GM23248 (cell line): ENCODE measurements around the gene FBXO24. TPM values are rescaled to one million over a fixed set of nuclear protein-coding genes. Genes with fewer than 3 reads are reported as not detected.

Source experiments
- DNase-seq: peaks from one replicate; pipeline ENCODE4 v3.0.0-alpha.2; 2015
- H2AFZ ChIP-seq: fragments of 200-600 bp; sonication (generic); 2 replicates; pipeline ENCODE4 v1.6.1; 2016; ENCODE audit warnings: antibody characterized with exemption
- H3F3A ChIP-seq: fragments of 200-600 bp; sonication (generic); 2 replicates; pipeline ENCODE4 v1.6.1; 2016; ENCODE audit warnings: mild to moderate bottlenecking, antibody characterized with exemption, mixed run types; ENCODE audit not compliant: insufficient read depth
- H3K27ac ChIP-seq: fragments of 200-600 bp; sonication (generic); 2 replicates; pipeline ENCODE4 v1.5.1; 2016; ENCODE audit warnings: mild to moderate bottlenecking
- H3K27me3 ChIP-seq: fragments of 200-600 bp; sonication (generic); replicated peaks from 2 replicates; pipeline ENCODE4 v1.6.1; 2016; ENCODE audit warnings: mild to moderate bottlenecking; ENCODE audit not compliant: insufficient read depth
- H3K36me3 ChIP-seq: fragments of 200-600 bp; sonication (generic); 2 replicates; pipeline ENCODE4 v1.6.1; 2016; ENCODE audit warnings: low read depth, mild to moderate bottlenecking
- H3K4me1 ChIP-seq: fragments of 200-600 bp; sonication (generic); 2 replicates; pipeline ENCODE4 v1.6.1; 2016; ENCODE audit warnings: mild to moderate bottlenecking; ENCODE audit not compliant: insufficient read depth
- H3K4me2 ChIP-seq: fragments of 200-600 bp; sonication (generic); one replicate; pipeline ENCODE4 v1.6.1; 2016; ENCODE audit warnings: mild to moderate bottlenecking; ENCODE audit not compliant: unreplicated experiment
- H3K4me3 ChIP-seq: fragments of 200-600 bp; sonication (generic); 2 replicates; pipeline ENCODE4 v1.5.1; 2016; ENCODE audit warnings: mild to moderate bottlenecking
- H3K79me2 ChIP-seq: fragments of 200-600 bp; sonication (generic); 2 replicates; pipeline ENCODE4 v1.6.1; 2016; ENCODE audit warnings: mild to moderate bottlenecking; ENCODE audit not compliant: insufficient read depth
- H3K9ac ChIP-seq: fragments of 200-600 bp; sonication (generic); 2 replicates; pipeline ENCODE4 v1.6.1; 2016; ENCODE audit warnings: mild to moderate bottlenecking
- H3K9me2 ChIP-seq: fragments of 200-600 bp; sonication (generic); 2 replicates; pipeline ENCODE4 v1.6.1; 2016; ENCODE audit warnings: mixed run types, mild to moderate bottlenecking, moderate library complexity; ENCODE audit not compliant: insufficient read depth
- H3K9me3 ChIP-seq: fragments of 200-600 bp; sonication (generic); one replicate; pipeline ENCODE4 v1.6.1; 2017; ENCODE audit warnings: low read depth
- H4K20me1 ChIP-seq: fragments of 200-600 bp; sonication (generic); 2 replicates; pipeline ENCODE4 v1.6.0; 2016; ENCODE audit not compliant: insufficient read depth
- EZH2 ChIP-seq: fragments of 200-600 bp; sonication (generic); IDR thresholded peaks from 2 replicates; pipeline ENCODE4 v1.6.1; 2018; ENCODE audit warnings: antibody characterized with exemption, mild to moderate bottlenecking; ENCODE audit not compliant: insufficient read depth, poor library complexity, severe bottlenecking
- EZH2phosphoT487 ChIP-seq: fragments of 200-600 bp; sonication (generic); IDR thresholded peaks from 2 replicates; pipeline ENCODE4 v1.6.1; 2018; ENCODE audit warnings: antibody characterized with exemption, moderate library complexity, mild to moderate bottlenecking, low read depth; ENCODE audit not compliant: insufficient read depth
- WGBS, 2 experiments: methylation state at CpG; one replicate each; pipeline ENCODE4 v1.1.6; 2015 to 2017; ENCODE audit warnings: low lambda C conversion rate in 2 of 2, low coverage in 1 of 2; ENCODE audit errors: missing lambda C conversion rate in 2 of 2; 5-methylcytosine and 5-hydroxymethylcytosine counted together
- in situ Hi-C: fragments of 300-500 bp; cut with MboI; formaldehyde crosslinking; loops from 2 replicates; pipeline ENCODE4 v1.15.0; 2020
- polyA plus RNA-seq: library from polyadenylated mRNA; unstranded; fragments of >200 nt; fragmentation: Nextera tagmentation; extraction: Ambion mirVana; gene quantifications from 2 replicates; pipeline ENCODE4 v1.2.1, GENCODE V29; 2016
- total RNA-seq: library from RNA; depleted of rRNA; stranded (reverse); fragments of >200 nt; shearing (Covaris generic); gene quantifications from 2 replicates; pipeline ENCODE4 v1.2.3, GENCODE V29; 2014

FBXO24 gene
- total and polyA plus RNA-seq, 2 experiments from 2014 or later: 0.11 to 0.43 TPM

DNA sequence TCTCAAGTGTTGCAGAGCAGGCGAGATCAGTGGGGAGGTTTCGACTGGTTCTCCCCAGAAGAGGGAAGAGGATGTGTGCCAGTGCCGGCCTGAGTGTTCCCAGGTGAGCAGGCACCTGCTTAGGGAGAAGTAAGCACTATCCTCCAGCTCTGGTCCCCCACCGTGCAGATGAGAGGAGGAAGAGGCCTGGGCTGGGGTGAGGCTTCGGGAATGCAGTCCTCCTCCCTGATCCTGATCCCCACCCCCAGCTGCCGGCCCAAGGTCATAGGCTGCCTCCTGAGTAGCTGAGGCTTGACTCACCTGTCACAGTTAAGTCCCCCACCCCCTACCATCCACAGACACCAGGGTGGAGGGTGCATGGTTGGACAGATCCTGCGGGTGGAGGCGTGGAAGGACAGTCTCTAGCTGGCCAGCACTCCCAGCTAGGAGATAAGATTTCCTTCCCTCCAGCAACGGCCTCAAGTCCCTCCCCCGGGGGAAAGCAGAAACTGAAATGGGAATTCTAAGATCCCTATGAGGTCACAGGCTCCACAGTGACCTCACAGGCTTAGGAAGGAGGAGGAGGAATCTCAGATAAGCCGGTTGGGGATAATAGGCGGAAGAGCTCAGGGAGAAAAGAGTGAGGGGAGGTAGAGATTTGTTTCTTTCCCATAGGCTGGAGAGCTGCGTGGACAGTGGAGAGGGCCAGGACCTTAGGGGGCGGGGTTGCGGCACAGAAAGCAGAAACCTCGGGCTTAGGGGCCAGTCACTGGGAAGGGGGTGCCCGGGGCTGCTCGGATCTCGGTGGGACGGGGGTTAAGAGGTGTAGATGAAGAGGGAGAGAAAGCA, 1.2 kb upstream of the FBXO24 start:
- in situ Hi-C loops: no loop called here
- H3F3A ChIP-seq: no peaks in the 10 kb centered on the region
- 0 out of 2 replicates have a peak, but pooled peaks cover 5% of the 10 kb centered on the region for H3K4me1 ChIP-seq
- peaks cover 20% of the 10 kb centered on the region for H3K79me2 ChIP-seq
- no peaks in the 10 kb centered on the region; the same call in 1 of the 2 replicates for H4K20me1 ChIP-seq
- peak; percentile 75 for DNase-seq
- WGBS, 2 experiments: 10 to 11% methylated on average over 20 of the region's 20 CpGs
- peak overlapping the region; percentile 62 for H3K27ac ChIP-seq
- peak overlapping the region; percentile 91 for H3K4me2 ChIP-seq
- H3K27me3 ChIP-seq: no peaks in the 10 kb centered on the region
- peak overlapping the region; percentile 55 for H2AFZ ChIP-seq
- no peaks in the 10 kb centered on the region for H3K9me3 ChIP-seq
- 0 out of 2 replicates have a peak, but pooled peaks cover 3% of the 10 kb centered on the region for H3K36me3 ChIP-seq
- peak overlapping the region; percentile 93 for H3K4me3 ChIP-seq
- no peaks in the 10 kb centered on the region for H3K9me2 ChIP-seq
- H3K9ac ChIP-seq: peak overlapping the region; percentile 90
- TF ChIP-seq EZH2phosphoT487: no peak
- TF ChIP-seq EZH2: no peak

GRCh38 chr7:100585511-100586265, 440 bp upstream of the FBXO24 start, which contains the start of gene LRCH4:
Gene LRCH4 (minus strand): TSS chr7:100586129. CDS start chr7:100586100, 29 bp downstream.
- Histone ChIP-seq H3K27me3 (no peaks in the 10 kb centered on the region), H3K4me3 (peak within 1 kb of the TSS; percentile 93), H3K9ac (peak within 1 kb of the TSS; percentile 90), H3K4me2 (peak within 1 kb of the TSS; percentile 93), H3K4me1 (0 out of 2 replicates have a peak, but pooled peaks cover 5% of the 10 kb centered on the region), H3K9me3 (no peaks in the 10 kb centered on the region), H3K9me2 (no peaks in the 10 kb centered on the region), H3K79me2 (peaks cover 20% of the 10 kb centered on the region), H4K20me1 (no peaks in the 10 kb centered on the region), H3F3A (no peaks in the 10 kb centered on the region), H3K36me3 (0 out of 2 replicates have a peak, but pooled peaks cover 3% of the 10 kb centered on the region), H3K27ac (peak within 1 kb of the TSS; percentile 62), H2AFZ (peak within 1 kb of the TSS; percentile 87)
- in situ Hi-C loops: no loop called here
- TF ChIP-seq EZH2phosphoT487 (no peak), EZH2 (no peak)
- WGBS, 2 experiments: 1% methylated on average over 48 to 55 of the region's 61 CpGs
- DNase-seq: peak; percentile 55

GRCh38 chr7:100588438-100588837, 2.3 kb downstream of the FBXO24 start:
- in situ Hi-C loops: no loop called here
- no peak for TF ChIP-seq EZH2
- TF ChIP-seq EZH2phosphoT487: no peak
- H3K27me3 ChIP-seq: no peaks in the 10 kb centered on the region

DNA sequence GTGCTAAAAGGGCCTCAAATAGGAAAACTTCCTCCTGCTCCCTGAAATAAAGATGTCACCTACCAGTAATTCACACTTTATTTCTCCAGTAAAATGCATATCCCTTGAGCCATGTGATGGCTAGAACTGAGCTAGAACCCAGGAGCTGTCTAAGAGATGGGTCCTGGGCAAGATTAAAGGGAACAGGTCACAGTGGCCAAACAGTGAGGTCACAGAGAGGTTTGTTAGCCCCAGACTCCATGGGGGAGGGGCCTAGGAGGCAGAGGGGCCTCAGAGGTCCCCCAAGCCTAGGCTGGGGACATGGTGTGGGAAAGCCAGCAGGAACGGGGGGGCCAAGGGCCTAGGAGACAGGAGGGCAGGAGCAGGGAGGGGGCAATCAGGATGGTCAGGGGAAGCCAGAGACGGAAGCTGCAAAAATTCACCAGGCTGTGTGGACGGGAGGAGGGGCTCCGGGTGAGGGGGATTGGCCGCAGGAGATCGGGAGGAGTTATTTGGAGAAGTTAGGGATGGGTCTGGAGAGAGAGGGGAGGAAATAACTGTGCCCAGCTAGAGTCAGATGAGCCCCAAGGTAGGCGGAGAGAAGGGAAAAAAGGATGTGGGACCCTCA, 3.3 kb downstream of the FBXO24 start:
- Histone ChIP-seq H3F3A (no peaks in the 10 kb centered on the region), H3K36me3 (no peaks in the 10 kb centered on the region), H3K4me3 (no peak overlapping the region), H3K9me2 (no peaks in the 10 kb centered on the region), H3K9ac (no peak overlapping the region), H3K9me3 (no peaks in the 10 kb centered on the region), H3K4me2 (no peak overlapping the region), H3K79me2 (peaks cover 14% of the 10 kb centered on the region), H3K27me3 (no peaks in the 10 kb centered on the region), H3K4me1 (0 out of 2 replicates have a peak, but pooled peaks cover 5% of the 10 kb centered on the region), H3K27ac (no peak overlapping the region), H2AFZ (no peak overlapping the region), H4K20me1 (no peaks in the 10 kb centered on the region)
- WGBS, 2 experiments: 40 to 51% methylated on average over 7 of the region's 7 CpGs
- no peak for DNase-seq
- in situ Hi-C loops: no loop called here
- TF ChIP-seq EZH2phosphoT487 (no peak), EZH2 (no peak)

More at GRCh38 chr7:100588438-100588837, 2.3 kb downstream of the FBXO24 start:
- WGBS, 2 experiments: 26 to 40% methylated on average over 1 of the region's 1 CpG
- no peaks in the 10 kb centered on the region for H3K9me2 ChIP-seq
- H3K4me3 ChIP-seq: no peak overlapping the region
- H3K36me3 ChIP-seq: no peaks in the 10 kb centered on the region
- no peaks in the 10 kb centered on the region for H3F3A ChIP-seq
- DNase-seq: peak; percentile 49
- H3K9ac ChIP-seq: no peak overlapping the region
- H3K27ac ChIP-seq: no peak overlapping the region
- H3K9me3 ChIP-seq: no peaks in the 10 kb centered on the region
- no peaks in the 10 kb centered on the region for H4K20me1 ChIP-seq
- H3K4me2 ChIP-seq: no peak overlapping the region
- H2AFZ ChIP-seq: no peak overlapping the region
- peaks cover 17% of the 10 kb centered on the region for H3K79me2 ChIP-seq
- H3K4me1 ChIP-seq: 0 out of 2 replicates have a peak, but pooled peaks cover 5% of the 10 kb centered on the region
